CD4-positive, alpha-beta memory T cell (primary cell): ENCODE data around the gene ST3GAL3. TPM values are rescaled to one million over a fixed set of nuclear protein-coding genes. Genes with fewer than 3 reads are reported as not detected.

Experiments
- CTCF ChIA-PET: fragments of 350-600 bp; sonication (Branson Sonifier 250); formaldehyde crosslinking; loops from one replicate; lab custom pipeline; 2021; ENCODE audit warnings: inconsistent platforms; ENCODE audit not compliant: partially characterized antibody; lab: Charles Lee
- POLR2A ChIA-PET: fragments of 350-600 bp; sonication (Branson Sonifier 250); formaldehyde crosslinking; loops from one replicate; lab custom pipeline; 2021; ENCODE audit not compliant: partially characterized antibody; lab: Charles Lee
- DNase-seq, 5 donors: peaks; one replicate each; pipeline versions ENCODE4 v3.0.0 to v3.0.0-alpha.2; 2020 to 2022; ENCODE audit warnings: mixed read lengths in 1 of 5
- H3K27ac ChIP-seq: one replicate; pipeline ENCODE4 v1.7.0; 2013; ENCODE audit warnings: low read depth, low read length
- H3K27me3 ChIP-seq: 2 replicates; pipeline ENCODE4 v1.7.0; 2013; ENCODE audit warnings: mild to moderate bottlenecking, low read length, moderate library complexity; ENCODE audit not compliant: insufficient read depth
- H3K36me3 ChIP-seq: 2 replicates; pipeline ENCODE4 v1.7.0; 2013; ENCODE audit warnings: mild to moderate bottlenecking, low read length, moderate library complexity; ENCODE audit not compliant: insufficient read depth
- H3K4me1 ChIP-seq: 2 replicates; pipeline ENCODE4 v1.7.0; 2013; ENCODE audit warnings: mild to moderate bottlenecking, low read length, moderate library complexity; ENCODE audit not compliant: insufficient read depth
- H3K4me3 ChIP-seq, 2 donors: one replicate each; pipeline ENCODE4 v1.7.0; 2013; ENCODE audit warnings: low read length in 2 of 2, mild to moderate bottlenecking in 1 of 2
- H3K9me3 ChIP-seq, 2 donors: one replicate each; pipeline ENCODE4 v1.7.0; 2013; ENCODE audit warnings: low read length in 2 of 2, control low read depth in 1 of 2; ENCODE audit not compliant: control insufficient read depth in 1 of 2
- H3K27ac Mint-ChIP-seq, 7 donors: one replicate each; pipeline ENCODE4 v1.8.0; 2020 to 2021; ENCODE audit warnings: mixed read lengths in 7 of 7, mild to moderate bottlenecking in 6 of 7, inconsistent platforms in 3 of 7, moderate library complexity in 3 of 7
- H3K27me3 Mint-ChIP-seq, 2 donors: one replicate each; pipeline ENCODE4 v1.8.0; 2020 to 2021; ENCODE audit warnings: mixed read lengths in 2 of 2
- H3K36me3 Mint-ChIP-seq, 2 donors: one replicate each; pipeline ENCODE4 v1.8.0; 2020 to 2021; ENCODE audit warnings: mixed read lengths in 2 of 2, inconsistent platforms in 1 of 2, mild to moderate bottlenecking in 1 of 2
- H3K4me1 Mint-ChIP-seq, 4 donors: one replicate each; pipeline ENCODE4 v1.8.0; 2020 to 2021; ENCODE audit warnings: mixed read lengths in 4 of 4, mild to moderate bottlenecking in 1 of 4
- H3K4me3 Mint-ChIP-seq, 8 donors: one replicate each; pipeline ENCODE4 v1.8.0; 2020 to 2021; ENCODE audit warnings: mixed read lengths in 8 of 8, mild to moderate bottlenecking in 7 of 8, moderate library complexity in 6 of 8, inconsistent platforms in 3 of 8
- H3K9me3 Mint-ChIP-seq, 8 donors: one replicate each; pipeline ENCODE4 v1.8.0; 2020 to 2021; ENCODE audit warnings: mixed read lengths in 8 of 8, mild to moderate bottlenecking in 5 of 8, inconsistent platforms in 3 of 8, moderate library complexity in 1 of 8
- intact Hi-C: fragments of 100-400 bp; cut with micrococcal nuclease; formaldehyde crosslinking; loops from one replicate; pipeline ENCODE4 v1.15.1; 2023
- polyA plus RNA-seq, 2 donors: library from polyadenylated mRNA; unstranded; fragments of 300-500 nt; fragmentation: Illumina TruSeq; gene quantifications; one replicate each; pipeline ENCODE4 v1.2.3, GENCODE V29; 2021
- total RNA-seq, 2 experiments: library from RNA; stranded (reverse); gene quantifications; one replicate each; pipeline ENCODE4 v1.2.3, GENCODE V29; 2021

The ST3GAL3 gene
- total and polyA plus RNA-seq, 4 experiments from 2014 or later: 6.1 to 29.6 (median 16.3) TPM

DNA sequence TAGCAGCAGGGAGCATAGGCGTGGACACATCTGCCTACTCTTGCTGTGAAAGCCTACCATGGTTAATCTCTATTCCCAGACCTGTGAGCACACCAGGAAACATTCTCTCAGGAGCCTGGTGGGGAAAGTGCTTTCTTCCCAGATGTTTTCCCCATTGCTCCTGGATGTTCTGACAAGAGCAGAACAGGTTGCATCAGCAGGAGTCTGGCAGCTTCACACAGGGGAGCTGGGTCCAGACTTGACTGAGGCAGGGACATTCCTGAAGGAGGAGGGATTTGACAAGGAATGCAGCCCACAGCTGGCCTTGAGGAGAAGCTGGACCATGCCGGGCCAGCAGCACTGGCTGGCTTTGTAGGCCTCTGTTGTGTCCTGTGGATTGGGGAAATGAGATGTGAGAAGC lies 205.3 kb downstream of the ST3GAL3 start:
- DNase-seq: no peak
- H3K27me3 Mint-ChIP-seq: no peaks in the 10 kb centered on the region
- H3K36me3 Mint-ChIP-seq: peaks cover 7 to 23% of the 10 kb centered on the region in 2 donors
- Histone ChIP-seq H3K4me3 (no peak overlapping the region), H3K27me3 (no peaks in the 10 kb centered on the region), H3K4me1 (no peaks in the 10 kb centered on the region), H3K9me3 (no peaks in the 10 kb centered on the region), H3K36me3 (no peaks in the 10 kb centered on the region), H3K27ac (no peak overlapping the region)
- no peak overlapping the region for H3K27ac Mint-ChIP-seq
- no peak overlapping the region for H3K4me3 Mint-ChIP-seq
- H3K9me3 Mint-ChIP-seq: peaks cover 0 to 2% (median 0%) of the 10 kb centered on the region in 8 donors
- ChIA-PET CTCF (interaction anchor here (1.0 to 2.6 kb wide), 3 partner anchors 21 to 33 kb away, joined by 3 to 7 read pairs (median 4); partner anchors contain the start of gene ARTN), POLR2A (no interaction called here)
- peaks cover 0 to 1% (median 0%) of the 10 kb centered on the region in 4 donors for H3K4me1 Mint-ChIP-seq
- intact Hi-C loops: no loop called here

DNA sequence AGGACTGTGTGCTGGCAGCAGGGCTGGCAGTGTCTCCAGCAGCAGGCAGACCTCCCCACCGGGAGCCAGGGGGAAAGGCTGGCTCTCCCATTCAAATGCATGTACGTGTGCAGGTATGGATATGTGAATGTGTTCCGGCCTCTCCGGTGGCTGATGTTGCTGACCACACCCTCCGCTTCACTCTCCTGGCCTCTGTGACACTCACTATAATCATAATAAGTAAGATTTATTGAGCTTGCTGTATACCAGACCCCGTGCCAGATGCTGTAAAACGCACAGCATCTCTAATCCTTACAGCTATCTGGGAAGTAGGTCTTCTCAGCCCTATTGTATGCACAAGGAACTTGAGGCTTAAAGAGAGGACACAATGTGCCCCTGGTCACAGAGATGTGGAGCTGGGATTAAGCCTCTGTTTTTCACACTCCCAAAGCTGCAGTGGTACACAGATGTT lies 205.7 kb downstream of the ST3GAL3 start:
- Histone ChIP-seq H3K27me3 (no peaks in the 10 kb centered on the region), H3K9me3 (no peaks in the 10 kb centered on the region), H3K36me3 (no peaks in the 10 kb centered on the region), H3K4me3 (no peak overlapping the region), H3K4me1 (no peaks in the 10 kb centered on the region), H3K27ac (no peak overlapping the region)
- Mint-ChIP-seq H3K27ac (no peak overlapping the region), H3K9me3 (peaks cover 0 to 2% (median 0%) of the 10 kb centered on the region in 8 donors), H3K4me3 (no peak overlapping the region), H3K27me3 (no peaks in the 10 kb centered on the region), H3K36me3 (peaks cover 6 to 18% of the 10 kb centered on the region in 2 donors), H3K4me1 (peaks cover 0 to under 1% (median 0%) of the 10 kb centered on the region in 4 donors)
- ChIA-PET CTCF (interaction anchor here (0.6 to 2.6 kb wide), 3 partner anchors 21 to 43 kb away, joined by 3 to 7 read pairs (median 3); partner anchors contain the start of gene ARTN), POLR2A (no interaction called here)
- intact Hi-C loops: no loop called here
- no peak for DNase-seq

DNA sequence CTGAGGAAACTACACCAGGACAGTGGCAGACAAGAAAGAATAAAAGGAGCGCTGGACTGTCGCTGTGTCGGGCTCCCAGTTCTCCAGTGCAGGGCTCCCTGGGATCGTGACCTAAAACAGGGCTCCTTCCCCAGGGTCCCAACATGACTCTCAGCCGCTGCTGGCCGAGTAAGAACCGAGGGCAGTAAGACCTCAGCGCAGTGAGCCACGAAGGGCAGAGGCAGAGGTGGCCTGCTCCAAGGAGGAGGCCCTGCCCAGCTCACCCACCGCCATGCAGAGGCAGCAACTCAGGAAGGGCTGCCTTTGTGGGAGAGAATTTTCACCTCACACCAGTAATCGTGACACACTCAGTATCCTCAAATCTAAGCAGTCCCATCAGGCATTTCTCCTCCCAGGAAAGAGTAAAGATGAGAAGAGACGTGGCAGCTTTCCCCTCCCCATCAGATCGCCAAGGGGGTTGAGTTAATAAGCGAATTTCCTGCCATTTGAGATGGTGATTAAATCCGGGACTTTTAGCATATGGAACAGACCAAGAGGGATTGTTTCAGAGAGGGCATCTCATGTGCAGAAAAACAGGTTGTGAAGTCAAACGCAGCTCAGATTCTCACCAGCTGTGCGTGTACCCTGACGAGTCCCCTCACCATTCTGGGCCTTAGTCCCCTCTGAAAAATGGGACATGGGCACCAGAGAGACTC lies 206.5 kb downstream of the ST3GAL3 start:
- no peak overlapping the region for H3K4me3 Mint-ChIP-seq
- H3K27me3 Mint-ChIP-seq: no peaks in the 10 kb centered on the region
- no peak overlapping the region for H3K27ac Mint-ChIP-seq
- Histone ChIP-seq H3K4me3 (no peak overlapping the region), H3K36me3 (no peaks in the 10 kb centered on the region), H3K27me3 (no peaks in the 10 kb centered on the region), H3K27ac (no peak overlapping the region), H3K4me1 (no peaks in the 10 kb centered on the region), H3K9me3 (no peaks in the 10 kb centered on the region)
- ChIA-PET CTCF (interaction anchor here (0.6 to 2.6 kb wide), 3 partner anchors 20 to 44 kb away, joined by 3 to 7 read pairs (median 3); partner anchors contain the start of gene ARTN), POLR2A (no interaction called here)
- H3K36me3 Mint-ChIP-seq: peaks cover 5 to 14% of the 10 kb centered on the region in 2 donors
- H3K9me3 Mint-ChIP-seq: peaks cover 0 to 2% (median 0%) of the 10 kb centered on the region in 8 donors
- no peaks in the 10 kb centered on the region for H3K4me1 Mint-ChIP-seq
- intact Hi-C loops: no loop called here
- no peak for DNase-seq

DNA sequence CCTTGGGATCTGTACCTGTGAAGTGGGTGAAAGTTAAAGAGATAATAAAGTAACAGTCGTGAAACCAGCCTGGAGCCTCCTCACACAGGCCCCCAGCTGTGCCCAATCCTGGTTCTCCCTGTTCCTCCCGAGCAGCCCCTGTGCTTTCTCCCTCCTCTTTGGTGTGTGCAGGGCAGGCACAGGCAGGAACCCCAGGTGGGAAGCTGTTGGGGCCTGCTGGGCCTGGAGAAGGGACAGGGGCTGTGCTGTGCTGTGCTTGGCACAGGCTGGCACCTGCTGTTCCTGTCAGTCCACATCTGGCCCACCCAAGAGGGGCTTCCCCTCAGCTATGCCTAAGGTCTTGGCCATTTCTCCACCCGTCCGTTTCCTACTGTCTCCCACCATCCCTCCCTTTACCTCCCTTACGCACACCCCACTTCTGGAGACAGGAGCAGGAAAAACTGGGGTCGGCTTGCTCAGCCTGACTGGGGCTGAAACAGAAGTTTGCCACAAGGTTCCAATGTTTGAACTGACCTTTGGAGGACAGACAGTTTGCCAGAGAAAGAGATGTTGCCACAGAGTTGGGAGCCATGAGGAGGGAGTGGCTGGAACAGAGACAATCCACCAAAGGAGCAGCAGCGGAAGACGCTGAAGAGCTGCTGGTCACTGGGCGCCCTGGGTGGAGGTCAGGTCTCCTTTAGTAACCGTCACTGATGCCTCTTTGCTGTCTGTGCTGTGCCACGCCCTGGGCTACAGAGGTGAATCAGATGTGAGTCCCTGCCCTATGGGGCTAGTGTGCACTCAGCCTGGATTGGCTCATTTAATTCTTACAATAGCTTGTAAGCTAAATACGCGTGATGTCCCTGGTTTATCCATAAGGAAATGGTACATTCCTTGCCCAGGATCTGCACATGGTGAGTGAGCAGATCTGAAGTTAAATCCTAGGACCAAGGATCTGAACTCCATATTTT lies 207.5 kb downstream of the ST3GAL3 start:
- CTCF ChIA-PET: interaction anchor here (1.2 kb wide), 1 partner anchor 20 kb away, joined by 3 read pairs; no protein-coding TSS in a partner anchor
- DNase-seq: no peak
- no peak overlapping the region for H3K27ac Mint-ChIP-seq
- no peaks in the 10 kb centered on the region for H3K9me3 ChIP-seq
- H3K4me1 ChIP-seq: no peaks in the 10 kb centered on the region
- H3K4me1 Mint-ChIP-seq: no peaks in the 10 kb centered on the region
- H3K4me3 Mint-ChIP-seq: no peak overlapping the region
- H3K27me3 ChIP-seq: no peaks in the 10 kb centered on the region
- H3K36me3 ChIP-seq: no peaks in the 10 kb centered on the region
- H3K36me3 Mint-ChIP-seq: peaks cover 4 to 5% of the 10 kb centered on the region in 2 donors
- H3K4me3 ChIP-seq: no peak overlapping the region
- no peak overlapping the region for H3K27ac ChIP-seq
- intact Hi-C loops: no loop called here
- H3K9me3 Mint-ChIP-seq: peaks cover 0 to 2% (median 0%) of the 10 kb centered on the region in 8 donors
- POLR2A ChIA-PET: no interaction called here
- no peaks in the 10 kb centered on the region for H3K27me3 Mint-ChIP-seq

DNA sequence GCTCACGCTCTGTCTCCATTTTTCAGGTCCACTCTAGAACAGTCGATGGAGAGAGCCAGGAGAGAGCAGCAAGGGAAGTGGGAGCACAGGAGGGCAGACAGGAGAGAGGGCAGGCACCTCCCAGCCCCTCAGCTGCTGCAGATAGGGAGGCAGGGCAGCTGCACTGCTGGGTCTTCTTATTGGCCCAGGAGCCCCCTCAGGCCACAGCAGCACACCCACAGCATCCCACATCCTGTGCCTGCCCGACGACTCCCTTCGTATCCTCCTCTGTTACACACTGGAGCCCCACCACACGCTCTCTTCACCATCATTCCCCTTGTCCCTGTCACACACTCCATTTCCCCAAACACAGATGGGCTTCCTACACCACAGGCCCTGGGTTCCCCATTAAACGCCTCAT lies 212.6 kb downstream of the ST3GAL3 start:
- no peak for DNase-seq
- H3K27me3 Mint-ChIP-seq: no peaks in the 10 kb centered on the region
- Histone ChIP-seq H3K4me1 (no peaks in the 10 kb centered on the region), H3K9me3 (no peaks in the 10 kb centered on the region), H3K27ac (no peak overlapping the region), H3K36me3 (no peaks in the 10 kb centered on the region), H3K4me3 (no peak overlapping the region), H3K27me3 (no peaks in the 10 kb centered on the region)
- POLR2A ChIA-PET: no interaction called here
- H3K9me3 Mint-ChIP-seq: no peaks in the 10 kb centered on the region
- H3K4me3 Mint-ChIP-seq: no peak overlapping the region
- no peaks in the 10 kb centered on the region for H3K4me1 Mint-ChIP-seq
- intact Hi-C loops: no loop called here
- CTCF ChIA-PET: interaction anchor here (1.1 kb wide), 1 partner anchor 15 kb away, joined by 5 read pairs; no protein-coding TSS in a partner anchor
- H3K36me3 Mint-ChIP-seq: peaks cover 7 to 9% of the 10 kb centered on the region in 2 donors
- peak overlapping the region in 1 of 7 donors; percentile 72 for H3K27ac Mint-ChIP-seq

DNA sequence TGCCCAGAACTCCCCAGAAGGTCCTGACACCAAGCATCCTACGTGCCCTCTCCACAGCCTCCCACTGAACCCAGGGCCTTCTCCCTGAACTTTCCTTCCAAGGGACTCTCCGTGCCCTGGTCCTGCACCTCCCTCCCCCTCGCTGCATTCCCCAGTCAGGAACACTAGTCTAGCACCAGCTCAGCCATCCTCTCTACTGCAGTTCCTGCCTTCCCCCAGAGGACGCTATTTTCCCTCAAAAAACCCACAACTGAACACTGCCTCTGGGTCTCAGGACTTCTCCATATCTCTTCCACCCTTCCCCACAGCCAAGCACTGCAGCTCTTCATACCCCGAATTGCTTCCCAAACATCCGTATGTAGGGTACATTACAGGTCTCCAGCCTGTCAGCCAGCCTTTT lies 213.7 kb downstream of the ST3GAL3 start:
- Histone ChIP-seq H3K36me3 (no peaks in the 10 kb centered on the region), H3K4me3 (no peak overlapping the region), H3K9me3 (no peaks in the 10 kb centered on the region), H3K4me1 (no peaks in the 10 kb centered on the region), H3K27ac (no peak overlapping the region), H3K27me3 (no peaks in the 10 kb centered on the region)
- Mint-ChIP-seq H3K9me3 (no peaks in the 10 kb centered on the region), H3K36me3 (peaks cover 15 to 16% of the 10 kb centered on the region in 2 donors), H3K27me3 (no peaks in the 10 kb centered on the region), H3K27ac (peak overlapping the region in 1 of 7 donors; percentile 22), H3K4me1 (no peaks in the 10 kb centered on the region), H3K4me3 (no peak overlapping the region)
- CTCF ChIA-PET: no interaction called here
- no peak for DNase-seq
- intact Hi-C loops: no loop called here
- POLR2A ChIA-PET: no interaction called here
